Esophagus squamous epithelium (tissue), 4 donors: ENCODE data around the gene TUT7.

Experiments used
- POLR2A ChIP-seq, 4 donors: fragments of 450-650 bp; IDR thresholded peaks; one replicate each; pipeline ENCODE4 v1.6.1; 2017; ENCODE audit warnings: antibody characterized with exemption in 4 of 4, mild to moderate bottlenecking in 4 of 4, moderate library complexity in 3 of 4
- TF ChIP-seq, protein P1 (sequence below), 6 experiments: fragments of 450-650 bp in 4 of 6; fragments of 200-600 bp in 2 of 6; sonication (generic) in 2 of 6; IDR thresholded peaks; one replicate each; pipeline ENCODE4 v1.5.1; 2016 to 2019; ENCODE audit warnings: antibody characterized with exemption in 6 of 6, mild to moderate bottlenecking in 4 of 6, moderate library complexity in 4 of 6

DNA sequence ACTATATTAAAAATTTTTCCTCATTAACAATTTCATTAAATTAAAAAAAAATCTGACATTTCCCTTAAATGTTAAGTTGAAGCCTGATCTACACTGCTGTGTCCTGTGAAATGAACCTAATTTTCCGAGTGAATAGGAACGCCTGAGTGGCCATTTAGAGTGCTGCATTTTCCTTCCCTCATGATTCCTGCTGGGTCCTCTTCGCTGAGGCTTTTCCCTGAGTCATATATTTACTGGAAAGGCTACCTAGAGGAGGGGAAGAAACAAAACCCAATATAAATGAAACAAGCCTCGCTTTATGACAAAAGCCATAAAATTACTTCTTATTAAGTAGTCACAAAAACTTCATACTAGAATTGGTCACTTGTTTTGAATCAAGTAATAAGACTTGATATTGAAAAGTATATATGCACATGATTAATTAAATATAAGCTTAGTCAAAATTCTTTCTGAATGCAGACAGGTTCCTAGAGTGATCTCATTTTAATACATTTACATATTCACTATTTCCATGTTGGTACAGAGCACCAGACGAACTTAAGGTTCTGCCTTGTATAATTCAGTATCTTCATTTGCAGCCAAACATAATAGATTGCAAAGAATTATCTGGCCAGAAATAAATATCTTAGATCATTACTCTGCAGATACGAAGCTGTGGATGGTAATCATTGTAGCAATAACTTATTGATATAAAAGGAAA is 65.6 kb downstream of the TUT7 start:
- TF ChIP-seq, protein P1, sequence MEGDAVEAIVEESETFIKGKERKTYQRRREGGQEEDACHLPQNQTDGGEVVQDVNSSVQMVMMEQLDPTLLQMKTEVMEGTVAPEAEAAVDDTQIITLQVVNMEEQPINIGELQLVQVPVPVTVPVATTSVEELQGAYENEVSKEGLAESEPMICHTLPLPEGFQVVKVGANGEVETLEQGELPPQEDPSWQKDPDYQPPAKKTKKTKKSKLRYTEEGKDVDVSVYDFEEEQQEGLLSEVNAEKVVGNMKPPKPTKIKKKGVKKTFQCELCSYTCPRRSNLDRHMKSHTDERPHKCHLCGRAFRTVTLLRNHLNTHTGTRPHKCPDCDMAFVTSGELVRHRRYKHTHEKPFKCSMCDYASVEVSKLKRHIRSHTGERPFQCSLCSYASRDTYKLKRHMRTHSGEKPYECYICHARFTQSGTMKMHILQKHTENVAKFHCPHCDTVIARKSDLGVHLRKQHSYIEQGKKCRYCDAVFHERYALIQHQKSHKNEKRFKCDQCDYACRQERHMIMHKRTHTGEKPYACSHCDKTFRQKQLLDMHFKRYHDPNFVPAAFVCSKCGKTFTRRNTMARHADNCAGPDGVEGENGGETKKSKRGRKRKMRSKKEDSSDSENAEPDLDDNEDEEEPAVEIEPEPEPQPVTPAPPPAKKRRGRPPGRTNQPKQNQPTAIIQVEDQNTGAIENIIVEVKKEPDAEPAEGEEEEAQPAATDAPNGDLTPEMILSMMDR (IDR thresholded peaks at IDR 0.05): no peak
- no peak for TF ChIP-seq POLR2A (IDR thresholded peaks at IDR 0.05)
